Astrocyte (in vitro differentiated cells and primary cell): Measurements from ENCODE around the gene CCDC126. TPM values are rescaled to one million over a fixed set of nuclear protein-coding genes. Genes with fewer than 3 reads are reported as not detected.

Experiments used
- DNase-seq: peaks from one replicate; pipeline ENCODE4 v3.0.0-alpha.2; 2010; ENCODE audit warnings: low read depth
- FAIRE-seq: peaks from 2 replicates; lab custom pipeline; 2011; peaks lifted over from hg19 to GRCh38; lab: Jason Lieb, UNC
- H2AFZ ChIP-seq: 2 replicates; pipeline ENCODE4 v1.6.0; 2012; ENCODE audit warnings: low read depth, low read length, inconsistent platforms
- H3K27ac ChIP-seq: 2 replicates; pipeline ENCODE4 v1.5.1; 2011; ENCODE audit warnings: low read depth, low read length, inconsistent platforms
- H3K27me3 ChIP-seq: 2 replicates; pipeline ENCODE4 v1.6.0; 2011; ENCODE audit warnings: low read length, inconsistent platforms; ENCODE audit not compliant: insufficient read depth
- H3K36me3 ChIP-seq: 2 replicates; pipeline ENCODE4 v1.5.1; 2011; ENCODE audit warnings: low read length, inconsistent platforms; ENCODE audit not compliant: insufficient read depth
- H3K4me1 ChIP-seq: 2 replicates; pipeline ENCODE4 v1.5.1; 2011; ENCODE audit warnings: low read length, inconsistent platforms; ENCODE audit not compliant: insufficient read depth
- H3K4me2 ChIP-seq: 2 replicates; pipeline ENCODE4 v1.6.0; 2012; ENCODE audit warnings: low read length, inconsistent platforms
- H3K4me3 ChIP-seq: 2 replicates; pipeline ENCODE4 v1.5.1; 2011; ENCODE audit warnings: low read depth, mild to moderate bottlenecking, low read length, inconsistent platforms; ENCODE audit not compliant: insufficient read depth
- H3K79me2 ChIP-seq: 2 replicates; pipeline ENCODE4 v1.6.0; 2012; ENCODE audit warnings: mild to moderate bottlenecking, low read length, inconsistent platforms; ENCODE audit not compliant: insufficient read depth
- H3K9ac ChIP-seq: 2 replicates; pipeline ENCODE4 v1.6.0; 2012; ENCODE audit warnings: mild to moderate bottlenecking, low read length, inconsistent platforms
- H3K9me3 ChIP-seq: 2 replicates; pipeline ENCODE4 v1.5.1; 2012; ENCODE audit warnings: low read depth, mild to moderate bottlenecking, low read length, inconsistent platforms; ENCODE audit not compliant: insufficient read depth
- H4K20me1 ChIP-seq: 2 replicates; pipeline ENCODE4 v1.6.0; 2012; ENCODE audit warnings: low read length, inconsistent platforms; ENCODE audit not compliant: insufficient read depth
- H3K27ac Mint-ChIP-seq: one replicate; pipeline ENCODE4 v1.8.0; 2021; ENCODE audit warnings: mild to moderate bottlenecking, mixed read lengths; ENCODE audit not compliant: unreplicated experiment
- H3K27me3 Mint-ChIP-seq: one replicate; pipeline ENCODE4 v1.8.0; 2021; ENCODE audit warnings: low read depth, mixed read lengths; ENCODE audit not compliant: unreplicated experiment
- H3K36me3 Mint-ChIP-seq: one replicate; pipeline ENCODE4 v1.8.0; 2021; ENCODE audit warnings: low read depth, mixed read lengths; ENCODE audit not compliant: unreplicated experiment
- H3K4me1 Mint-ChIP-seq: one replicate; pipeline ENCODE4 v1.8.0; 2021; ENCODE audit warnings: low read depth, mixed read lengths; ENCODE audit not compliant: unreplicated experiment
- H3K4me3 Mint-ChIP-seq: one replicate; pipeline ENCODE4 v1.8.0; 2021; ENCODE audit warnings: mild to moderate bottlenecking, moderate library complexity, mixed read lengths; ENCODE audit not compliant: unreplicated experiment
- H3K9me3 Mint-ChIP-seq: one replicate; pipeline ENCODE4 v1.8.0; 2021; ENCODE audit warnings: mild to moderate bottlenecking, mixed read lengths; ENCODE audit not compliant: unreplicated experiment
- CTCF ChIP-seq: IDR thresholded peaks from 2 replicates; pipeline ENCODE4 v1.5.1; 2011; ENCODE audit warnings: low read depth, mild to moderate bottlenecking, inconsistent platforms, low read length, moderate library complexity; ENCODE audit not compliant: insufficient read depth
- EZH2 ChIP-seq: IDR thresholded peaks from 2 replicates; pipeline ENCODE4 v1.6.1; 2012; ENCODE audit warnings: mild to moderate bottlenecking, low read length, inconsistent platforms; ENCODE audit not compliant: insufficient read depth
- total RNA-seq: library from RNA; stranded (reverse); gene quantifications from 2 replicates; pipeline ENCODE4 v1.2.1, GENCODE V29; 2021

CCDC126 gene
- total RNA-seq, 1 donor from 2014 or later: 12.0 TPM

- Mint-ChIP-seq H3K36me3 (peaks cover 11% of the 10 kb centered on the region), H3K27me3 (no peaks in the 10 kb centered on the region), H3K9me3 (peaks cover 6% of the 10 kb centered on the region), H3K4me3 (no peak overlapping the region), H3K27ac (no peak overlapping the region), H3K4me1 (peaks cover 6% of the 10 kb centered on the region)
- no peaks in the 10 kb centered on the region for H3K27me3 ChIP-seq
- H2AFZ ChIP-seq: no peak overlapping the region
- peaks cover 5% of the 10 kb centered on the region for H3K4me1 ChIP-seq
- H4K20me1 ChIP-seq: no peaks in the 10 kb centered on the region
- H3K79me2 ChIP-seq: no peaks in the 10 kb centered on the region
- H3K9ac ChIP-seq: no peak overlapping the region
- H3K9me3 ChIP-seq: no peaks in the 10 kb centered on the region
- TF ChIP-seq CTCF (no peak), EZH2 (no peak)
- H3K4me2 ChIP-seq: no peak overlapping the region
- no peak overlapping the region for H3K27ac ChIP-seq
- no peak overlapping the region for H3K4me3 ChIP-seq
- FAIRE-seq (no peak), DNase-seq (no peak)
- no peaks in the 10 kb centered on the region for H3K36me3 ChIP-seq
These were observed 20.3 kb downstream of the CCDC126 start for GRCh38 chr7:23617482-23617881.

GRCh38 chr7:23618241-23618640, 21.1 kb downstream of the CCDC126 start:
- no peak overlapping the region for H2AFZ ChIP-seq
- no peaks in the 10 kb centered on the region for H3K9me3 ChIP-seq
- Mint-ChIP-seq H3K27me3 (no peaks in the 10 kb centered on the region), H3K36me3 (peaks cover 11% of the 10 kb centered on the region), H3K4me1 (peaks cover 7% of the 10 kb centered on the region), H3K9me3 (peaks cover 6% of the 10 kb centered on the region), H3K4me3 (no peak overlapping the region), H3K27ac (no peak overlapping the region)
- no peaks in the 10 kb centered on the region for H3K79me2 ChIP-seq
- no peak overlapping the region for H3K4me3 ChIP-seq
- no peak overlapping the region for H3K9ac ChIP-seq
- no peaks in the 10 kb centered on the region for H3K27me3 ChIP-seq
- no peaks in the 10 kb centered on the region for H4K20me1 ChIP-seq
- peaks cover 7% of the 10 kb centered on the region for H3K4me1 ChIP-seq
- H3K4me2 ChIP-seq: peak overlapping the region; percentile 1
- TF ChIP-seq CTCF: no peak
- no peak for TF ChIP-seq EZH2
- peak; percentile 18 for DNase-seq
- no peak overlapping the region for H3K27ac ChIP-seq
- FAIRE-seq: no peak
- no peaks in the 10 kb centered on the region for H3K36me3 ChIP-seq

GRCh38 chr7:23619141-23619540, 22.0 kb downstream of the CCDC126 start:
- Mint-ChIP-seq H3K27ac (no peak overlapping the region), H3K4me3 (no peak overlapping the region), H3K27me3 (no peaks in the 10 kb centered on the region), H3K4me1 (peaks cover 7% of the 10 kb centered on the region), H3K36me3 (peaks cover 9% of the 10 kb centered on the region), H3K9me3 (peaks cover 6% of the 10 kb centered on the region)
- TF ChIP-seq CTCF (no peak), EZH2 (no peak)
- no peak overlapping the region for H3K4me2 ChIP-seq
- no peak overlapping the region for H2AFZ ChIP-seq
- DNase-seq (no peak), FAIRE-seq (no peak)
- H3K9ac ChIP-seq: no peak overlapping the region
- H3K79me2 ChIP-seq: no peaks in the 10 kb centered on the region
- no peak overlapping the region for H3K4me3 ChIP-seq
- peaks cover 7% of the 10 kb centered on the region for H3K4me1 ChIP-seq
- no peaks in the 10 kb centered on the region for H4K20me1 ChIP-seq
- no peaks in the 10 kb centered on the region for H3K27me3 ChIP-seq
- no peaks in the 10 kb centered on the region for H3K9me3 ChIP-seq
- H3K36me3 ChIP-seq: no peaks in the 10 kb centered on the region
- no peak overlapping the region for H3K27ac ChIP-seq
